ENCODE data around the gene TUBGCP5.
"Not testable (repeated sequence)": the region's sequence is repeated elsewhere in the genome, so short reads cannot be mapped to it uniquely, and the experiment has no call there.

TUBGCP5 gene

DNA sequence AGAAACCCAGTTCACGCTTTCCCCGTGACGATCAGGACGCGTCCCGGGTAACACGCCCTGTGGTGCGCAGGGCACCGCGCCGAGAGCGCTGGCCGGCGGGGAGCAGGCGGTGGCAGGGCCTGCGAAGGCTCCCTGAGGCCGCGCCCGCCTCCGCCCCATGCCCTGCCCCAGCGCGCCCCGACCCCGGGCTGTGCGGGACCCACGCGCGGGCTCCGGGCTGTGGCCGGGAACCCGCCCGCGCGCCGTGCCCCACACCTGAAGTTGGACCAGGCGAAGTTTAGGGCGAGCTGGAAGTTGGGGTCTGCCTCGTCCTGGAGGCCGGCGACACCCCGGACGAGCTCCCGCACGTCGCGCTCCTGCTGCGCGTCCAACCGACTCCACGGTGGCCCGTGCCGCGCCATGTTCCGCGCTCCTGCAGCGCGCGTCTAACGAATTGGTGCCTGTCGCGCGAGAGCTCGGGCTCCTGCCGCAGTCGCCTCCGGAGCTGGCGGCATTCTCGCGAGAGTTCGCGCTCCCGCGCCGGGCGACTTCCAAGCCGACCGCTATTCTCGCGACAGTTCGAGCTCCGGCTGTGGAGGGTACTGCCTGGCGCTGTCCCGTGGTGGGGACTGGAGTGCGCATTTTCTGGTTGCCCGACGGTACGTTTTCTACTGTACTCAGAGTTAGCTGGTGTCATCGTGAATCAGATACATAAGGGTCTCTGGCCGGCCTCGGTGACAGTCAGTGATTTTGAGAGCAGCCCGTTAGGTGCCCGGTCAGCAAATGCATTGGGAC is at the start of gene TUBGCP5:
TUBGCP5 (minus strand) TSS at position 427 of the 774 bp plus-strand sequence; CDS start at position 401, 26 bp downstream.
- Histone ChIP-seq H3K9me3 (ENCODE audit: control insufficient read depth in 1 of 2, low read length in 2 of 2) (no peaks in the 10 kb centered on the region), H3K4me1 (ENCODE audit: control insufficient read depth in 1 of 2, insufficient read depth in 2 of 2, low read length in 2 of 2) (peaks cover 0 to 8% of the 10 kb centered on the region in 2 donors), H3K4me3 (ENCODE audit: low read depth in 1 of 2, low read length in 2 of 2) (peak within 1 kb of the TSS; percentile 84 to 87), H3K27me3 (ENCODE audit: low read depth, low read length) (no peaks in the 10 kb centered on the region), H3K36me3 (ENCODE audit: control insufficient read depth in 1 of 2, insufficient read depth in 2 of 2, low read length in 2 of 2) (peaks cover 4 to 9% of the 10 kb centered on the region in 2 donors), H3K27ac (ENCODE audit: low read length) (peak within 1 kb of the TSS; percentile 20)

DNA sequence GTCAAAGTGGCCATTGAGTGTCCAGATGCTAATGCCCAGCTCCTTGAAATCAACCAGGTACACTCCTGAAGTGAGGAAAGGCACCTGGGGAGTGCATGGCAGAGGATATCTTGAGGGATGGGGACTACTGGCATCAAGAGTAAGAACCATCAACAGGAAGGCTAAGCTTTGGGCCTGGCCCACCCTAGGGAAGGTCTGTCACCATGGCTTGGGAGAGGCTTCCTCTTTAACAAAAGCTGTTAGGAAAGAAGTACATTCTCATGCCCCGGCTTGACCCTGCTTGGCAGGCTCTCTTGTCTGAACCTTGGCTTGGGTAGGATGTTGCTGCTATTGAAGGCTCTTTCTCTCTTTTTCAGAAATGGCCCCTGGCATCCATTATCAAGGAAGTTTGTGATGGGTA is 43.7 kb upstream of the TUBGCP5 start:
- H3K9me3 ChIP-seq (ENCODE audit: control insufficient read depth in 1 of 2, low read length in 2 of 2): no peaks in the 10 kb centered on the region

DNA sequence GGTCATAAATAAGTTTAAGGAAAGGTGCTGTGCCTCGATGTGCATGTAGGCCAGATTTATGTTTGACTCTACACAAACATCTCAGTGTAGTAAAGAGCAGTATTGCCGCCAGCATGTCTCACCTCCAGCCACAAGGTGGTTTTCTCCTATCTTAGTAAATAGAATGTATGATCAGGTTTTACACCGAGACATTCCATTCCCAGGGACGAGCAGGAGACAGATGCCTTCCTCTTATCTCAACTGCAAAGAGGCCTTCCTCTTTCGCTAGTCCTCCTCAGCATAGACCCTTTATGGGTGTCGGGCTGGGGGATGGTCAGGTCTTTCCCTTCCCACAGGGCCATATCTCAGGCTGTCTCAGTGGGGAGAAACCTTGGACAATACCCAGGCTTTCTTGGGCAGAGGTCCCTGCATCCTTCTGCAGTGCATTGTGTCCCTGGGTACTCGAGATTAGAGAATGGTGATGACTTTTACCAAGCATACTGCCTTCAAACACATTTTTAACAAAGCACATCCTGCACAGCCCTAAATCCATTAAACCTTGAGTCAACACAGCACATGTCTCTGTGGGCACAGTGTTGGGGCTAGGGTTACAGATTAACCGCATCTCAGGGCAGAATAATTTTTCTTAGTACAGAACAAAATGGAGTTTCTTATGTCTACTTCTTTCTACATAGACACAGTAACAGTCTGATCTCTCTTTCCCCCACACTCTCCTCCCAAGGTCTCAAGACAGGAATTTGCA is 42.8 kb upstream of the TUBGCP5 start:
- not testable (repeated sequence) for H3K9me3 ChIP-seq (ENCODE audit: control insufficient read depth in 1 of 2, low read length in 2 of 2); H3K27ac ChIP-seq (ENCODE audit: low read length); H3K4me3 ChIP-seq (ENCODE audit: low read depth in 1 of 2, low read length in 2 of 2); H3K27me3 ChIP-seq (ENCODE audit: low read depth, low read length); H3K4me1 ChIP-seq (ENCODE audit: control insufficient read depth in 1 of 2, insufficient read depth in 2 of 2, low read length in 2 of 2); H3K36me3 ChIP-seq (ENCODE audit: control insufficient read depth in 1 of 2, insufficient read depth in 2 of 2, low read length in 2 of 2)

More for the DNA sequence above, 43.7 kb upstream of the TUBGCP5 start:
- H3K36me3 ChIP-seq (ENCODE audit: control insufficient read depth in 1 of 2, insufficient read depth in 2 of 2, low read length in 2 of 2): no peaks in the 10 kb centered on the region
- no peak overlapping the region for H3K27ac ChIP-seq (ENCODE audit: low read length)
- no peak overlapping the region for H3K4me3 ChIP-seq (ENCODE audit: low read depth in 1 of 2, low read length in 2 of 2)
- no peaks in the 10 kb centered on the region for H3K27me3 ChIP-seq (ENCODE audit: low read depth, low read length)
- no peaks in the 10 kb centered on the region for H3K4me1 ChIP-seq (ENCODE audit: control insufficient read depth in 1 of 2, insufficient read depth in 2 of 2, low read length in 2 of 2)

DNA sequence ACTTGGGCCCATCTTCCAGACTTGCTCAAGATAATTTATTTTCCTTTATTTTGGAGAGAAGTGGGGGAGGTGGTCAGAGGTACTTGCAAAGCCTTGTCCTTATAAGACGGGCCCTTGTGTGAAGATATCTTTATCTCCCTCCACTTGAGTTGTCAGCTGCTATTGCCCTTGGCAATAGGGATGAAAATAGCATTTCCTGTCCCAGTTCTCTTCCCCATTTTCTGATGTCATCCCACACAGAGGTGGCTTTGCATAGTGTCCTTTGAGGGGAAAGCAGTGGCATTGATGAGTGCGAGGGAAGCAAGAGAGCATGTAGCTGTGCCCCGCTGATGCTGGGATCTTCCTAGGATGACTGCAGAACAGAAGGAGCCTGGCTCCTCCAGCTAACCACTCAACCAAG is 41.9 kb upstream of the TUBGCP5 start:
- Histone ChIP-seq H3K4me3 (ENCODE audit: low read depth in 1 of 2, low read length in 2 of 2) (no peak overlapping the region), H3K9me3 (ENCODE audit: control insufficient read depth in 1 of 2, low read length in 2 of 2) (no peaks in the 10 kb centered on the region), H3K36me3 (ENCODE audit: control insufficient read depth in 1 of 2, insufficient read depth in 2 of 2, low read length in 2 of 2) (no peaks in the 10 kb centered on the region), H3K4me1 (ENCODE audit: control insufficient read depth in 1 of 2, insufficient read depth in 2 of 2, low read length in 2 of 2) (no peaks in the 10 kb centered on the region), H3K27me3 (ENCODE audit: low read depth, low read length) (no peaks in the 10 kb centered on the region), H3K27ac (ENCODE audit: low read length) (no peak overlapping the region)

DNA sequence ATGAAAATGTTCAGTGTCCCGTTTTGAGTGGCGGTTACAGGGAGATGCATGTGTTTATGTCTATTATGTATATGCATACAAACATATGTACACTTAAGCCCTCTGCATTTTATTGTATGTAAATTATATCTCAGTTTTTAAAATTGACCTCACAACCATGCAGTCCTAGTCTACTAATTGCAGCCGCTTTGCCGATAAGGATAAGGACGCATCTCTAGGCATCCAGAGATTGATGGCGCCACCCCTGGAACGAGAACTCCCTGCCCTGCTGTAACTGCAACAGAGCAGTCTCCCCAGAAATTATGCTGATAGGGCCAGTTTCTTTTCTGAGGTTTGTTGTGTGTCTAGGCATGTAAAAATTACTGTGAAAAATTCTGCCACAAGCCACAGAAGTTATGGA is 40.4 kb upstream of the TUBGCP5 start:
- no peaks in the 10 kb centered on the region for H3K9me3 ChIP-seq (ENCODE audit: control insufficient read depth in 1 of 2, low read length in 2 of 2)
- no peaks in the 10 kb centered on the region for H3K36me3 ChIP-seq (ENCODE audit: control insufficient read depth in 1 of 2, insufficient read depth in 2 of 2, low read length in 2 of 2)
- no peaks in the 10 kb centered on the region for H3K4me1 ChIP-seq (ENCODE audit: control insufficient read depth in 1 of 2, insufficient read depth in 2 of 2, low read length in 2 of 2)
- no peak overlapping the region for H3K27ac ChIP-seq (ENCODE audit: low read length)
- no peak overlapping the region for H3K4me3 ChIP-seq (ENCODE audit: low read depth in 1 of 2, low read length in 2 of 2)
- H3K27me3 ChIP-seq (ENCODE audit: low read depth, low read length): no peaks in the 10 kb centered on the region

DNA sequence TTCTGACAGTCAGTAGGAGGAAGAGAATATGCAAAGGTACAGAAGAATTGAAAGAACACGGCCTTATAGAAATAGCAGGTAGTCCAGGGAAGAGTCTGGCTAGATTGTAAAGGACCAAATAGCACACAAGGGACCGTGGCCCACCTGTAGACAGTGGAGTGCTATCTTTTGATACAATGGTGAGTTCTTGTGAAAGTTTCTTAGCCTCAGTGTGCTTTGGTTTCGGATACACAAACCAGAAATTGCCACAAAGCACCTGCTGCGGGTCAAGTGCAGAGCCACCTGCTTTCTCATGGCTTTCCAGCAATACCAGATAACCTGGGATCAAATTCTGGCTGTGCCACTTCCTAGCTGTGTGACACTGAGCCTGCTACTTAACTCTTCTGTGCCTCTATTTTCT is 36.6 kb upstream of the TUBGCP5 start:
- Histone ChIP-seq H3K9me3 (ENCODE audit: control insufficient read depth in 1 of 2, low read length in 2 of 2) (no peaks in the 10 kb centered on the region), H3K27ac (ENCODE audit: low read length) (no peak overlapping the region), H3K36me3 (ENCODE audit: control insufficient read depth in 1 of 2, insufficient read depth in 2 of 2, low read length in 2 of 2) (no peaks in the 10 kb centered on the region)

DNA sequence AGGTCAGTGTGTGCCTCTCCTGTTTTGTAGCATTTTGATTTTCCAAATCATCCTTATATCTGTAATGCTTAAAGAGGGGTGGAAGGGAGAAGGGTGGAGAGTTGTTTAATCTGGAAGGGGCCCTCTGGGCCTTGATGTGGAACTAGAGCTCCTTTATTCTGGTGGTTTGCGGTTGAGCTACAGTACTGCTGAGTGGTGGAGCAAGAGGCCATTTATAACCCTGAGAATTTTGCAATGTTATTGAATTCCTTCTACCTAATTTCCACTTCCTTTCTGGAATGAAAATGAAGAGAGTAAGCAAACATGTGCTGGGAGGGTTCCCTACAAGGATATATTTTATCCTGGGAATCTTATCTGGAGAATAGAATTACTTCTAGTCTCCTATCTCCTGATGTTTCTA is 35.3 kb upstream of the TUBGCP5 start:
- Histone ChIP-seq H3K27ac (ENCODE audit: low read length) (no peak overlapping the region), H3K9me3 (ENCODE audit: control insufficient read depth in 1 of 2, low read length in 2 of 2) (no peaks in the 10 kb centered on the region), H3K4me1 (ENCODE audit: control insufficient read depth in 1 of 2, insufficient read depth in 2 of 2, low read length in 2 of 2) (no peaks in the 10 kb centered on the region), H3K36me3 (ENCODE audit: control insufficient read depth in 1 of 2, insufficient read depth in 2 of 2, low read length in 2 of 2) (no peaks in the 10 kb centered on the region), H3K27me3 (ENCODE audit: low read depth, low read length) (no peaks in the 10 kb centered on the region), H3K4me3 (ENCODE audit: low read depth in 1 of 2, low read length in 2 of 2) (no peak overlapping the region)

More for the DNA sequence above, 36.6 kb upstream of the TUBGCP5 start:
- no peaks in the 10 kb centered on the region for H3K27me3 ChIP-seq (ENCODE audit: low read depth, low read length)
- no peaks in the 10 kb centered on the region for H3K4me1 ChIP-seq (ENCODE audit: control insufficient read depth in 1 of 2, insufficient read depth in 2 of 2, low read length in 2 of 2)
- H3K4me3 ChIP-seq (ENCODE audit: low read depth in 1 of 2, low read length in 2 of 2): no peak overlapping the region

DNA sequence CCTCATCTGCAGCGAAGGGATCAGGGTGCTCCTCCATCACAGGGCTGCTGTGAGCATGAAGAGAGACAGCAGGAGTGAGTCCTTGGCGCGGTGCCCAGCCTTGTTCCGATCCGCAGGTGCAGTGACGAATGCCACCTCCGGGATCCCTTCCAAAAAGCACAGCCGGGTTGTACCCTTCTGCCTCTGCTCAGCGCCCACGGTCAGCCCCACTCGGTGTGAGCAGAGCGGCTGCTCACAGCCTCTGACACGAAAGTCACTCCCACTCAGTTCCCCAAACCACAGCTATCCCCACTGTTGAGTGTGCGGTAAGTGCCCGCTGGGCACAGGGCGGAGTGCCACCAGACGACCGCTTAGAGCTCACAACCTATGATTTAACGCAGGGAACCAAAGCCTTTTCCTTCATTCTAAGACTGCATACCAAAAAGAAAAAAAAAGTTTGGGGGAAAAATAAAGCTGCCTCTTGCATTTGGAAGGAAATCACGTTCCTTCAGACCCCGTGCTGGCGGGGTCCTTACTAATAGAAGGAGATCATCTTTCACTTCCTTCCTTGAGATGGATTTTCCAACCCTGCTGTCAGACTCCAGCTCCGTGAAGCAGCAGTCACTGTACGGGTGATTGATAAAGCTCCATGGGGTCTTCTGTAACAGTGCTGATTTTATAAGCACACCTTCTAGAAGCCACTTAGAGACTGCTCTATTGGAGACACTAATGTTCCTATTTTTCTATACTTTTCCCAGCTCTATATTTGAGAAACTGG is 34.7 kb upstream of the TUBGCP5 start:
- H3K4me3 ChIP-seq (ENCODE audit: low read depth in 1 of 2, low read length in 2 of 2): no peak overlapping the region
- no peak overlapping the region for H3K27ac ChIP-seq (ENCODE audit: low read length)

DNA sequence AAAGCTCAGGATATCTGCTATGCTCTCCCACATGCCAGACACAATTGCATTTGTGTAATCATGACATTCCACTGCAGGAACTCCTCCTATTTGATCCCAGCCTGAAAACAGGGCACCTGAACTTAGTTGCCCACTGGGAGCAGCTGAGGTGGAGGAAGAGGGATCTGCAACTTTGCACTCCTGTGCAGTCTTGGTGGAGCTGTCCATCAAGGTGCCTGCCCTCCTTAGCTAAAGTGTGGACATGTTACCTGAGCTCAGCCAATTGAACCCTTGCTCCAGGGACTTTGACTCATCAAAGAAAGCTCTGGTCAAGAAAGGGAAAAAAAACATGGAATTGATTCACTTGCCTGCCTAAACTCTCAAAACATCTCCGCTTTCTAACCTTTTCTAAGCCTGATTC is 33.3 kb upstream of the TUBGCP5 start:
- H3K27ac ChIP-seq (ENCODE audit: low read length): no peak overlapping the region
- no peaks in the 10 kb centered on the region for H3K4me1 ChIP-seq (ENCODE audit: control insufficient read depth in 1 of 2, insufficient read depth in 2 of 2, low read length in 2 of 2)
- no peaks in the 10 kb centered on the region for H3K27me3 ChIP-seq (ENCODE audit: low read depth, low read length)
- no peaks in the 10 kb centered on the region for H3K9me3 ChIP-seq (ENCODE audit: control insufficient read depth in 1 of 2, low read length in 2 of 2)
- no peaks in the 10 kb centered on the region for H3K36me3 ChIP-seq (ENCODE audit: control insufficient read depth in 1 of 2, insufficient read depth in 2 of 2, low read length in 2 of 2)
- no peak overlapping the region for H3K4me3 ChIP-seq (ENCODE audit: low read depth in 1 of 2, low read length in 2 of 2)

More for the DNA sequence above, 34.7 kb upstream of the TUBGCP5 start:
- Histone ChIP-seq H3K4me1 (ENCODE audit: control insufficient read depth in 1 of 2, insufficient read depth in 2 of 2, low read length in 2 of 2) (no peaks in the 10 kb centered on the region), H3K9me3 (ENCODE audit: control insufficient read depth in 1 of 2, low read length in 2 of 2) (no peaks in the 10 kb centered on the region), H3K27me3 (ENCODE audit: low read depth, low read length) (no peaks in the 10 kb centered on the region), H3K36me3 (ENCODE audit: control insufficient read depth in 1 of 2, insufficient read depth in 2 of 2, low read length in 2 of 2) (no peaks in the 10 kb centered on the region)

DNA sequence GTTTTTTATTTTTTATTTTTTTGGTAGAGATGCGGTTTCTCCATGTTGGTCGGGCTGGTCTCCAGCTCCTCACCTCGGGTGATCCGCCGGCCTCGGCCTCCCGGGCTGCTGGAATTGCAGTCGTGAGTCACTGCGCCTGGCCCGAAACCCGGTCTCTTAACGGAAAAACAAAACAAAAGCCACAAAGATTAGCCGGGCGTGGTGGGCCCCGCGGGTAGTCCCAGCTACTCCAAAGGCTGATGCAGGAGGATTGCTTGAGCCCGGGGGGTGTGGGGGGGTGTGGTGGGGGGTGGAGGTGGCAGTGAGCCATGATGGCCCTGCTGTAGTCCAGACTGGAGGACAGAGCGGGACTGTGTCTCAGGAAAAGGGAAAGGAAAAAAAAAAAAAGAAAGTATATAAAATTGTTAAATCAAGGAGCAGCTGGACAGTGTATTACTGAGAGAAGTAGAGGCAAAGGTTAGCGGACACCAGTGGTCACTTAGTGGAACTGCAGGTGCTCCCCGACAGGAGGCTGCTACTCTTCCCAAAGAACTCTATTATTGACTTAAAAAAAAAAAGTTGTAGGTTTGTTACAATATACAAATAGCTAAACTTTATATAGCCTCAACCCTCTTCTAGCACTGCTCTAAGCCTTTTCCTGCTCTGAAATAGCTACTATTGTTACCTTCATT is 30.3 kb upstream of the TUBGCP5 start:
- no peaks in the 10 kb centered on the region for H3K9me3 ChIP-seq (ENCODE audit: control insufficient read depth in 1 of 2, low read length in 2 of 2)
- H3K27ac ChIP-seq (ENCODE audit: low read length): no peak overlapping the region
- no peak overlapping the region for H3K4me3 ChIP-seq (ENCODE audit: low read depth in 1 of 2, low read length in 2 of 2)
- H3K4me1 ChIP-seq (ENCODE audit: control insufficient read depth in 1 of 2, insufficient read depth in 2 of 2, low read length in 2 of 2): no peaks in the 10 kb centered on the region
- H3K36me3 ChIP-seq (ENCODE audit: control insufficient read depth in 1 of 2, insufficient read depth in 2 of 2, low read length in 2 of 2): no peaks in the 10 kb centered on the region
- H3K27me3 ChIP-seq (ENCODE audit: low read depth, low read length): no peaks in the 10 kb centered on the region

DNA sequence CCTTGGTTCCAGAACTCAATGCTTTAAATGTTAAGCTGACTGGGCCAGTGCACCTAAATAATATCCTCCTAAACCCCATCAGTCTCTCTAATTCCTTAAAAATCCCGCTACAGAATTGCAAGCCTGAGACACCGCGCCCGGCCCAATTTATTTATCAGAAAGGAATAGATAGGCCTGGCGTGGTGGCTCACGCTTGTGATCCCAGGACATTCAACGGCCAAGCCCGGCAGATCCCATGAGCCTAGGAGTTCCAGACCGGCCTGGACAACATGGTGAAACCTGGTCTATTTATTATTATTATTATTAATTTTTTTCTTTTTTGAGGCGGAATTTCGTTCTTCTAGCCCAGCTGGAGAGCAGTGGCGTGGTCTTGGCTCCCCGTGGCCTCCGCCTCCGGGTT is 28.0 kb upstream of the TUBGCP5 start:
- Histone ChIP-seq H3K9me3 (ENCODE audit: control insufficient read depth in 1 of 2, low read length in 2 of 2) (peaks cover 0 to 3% of the 10 kb centered on the region in 2 donors), H3K36me3 (ENCODE audit: control insufficient read depth in 1 of 2, insufficient read depth in 2 of 2, low read length in 2 of 2) (no peaks in the 10 kb centered on the region), H3K4me3 (ENCODE audit: low read depth in 1 of 2, low read length in 2 of 2) (no peak overlapping the region), H3K27me3 (ENCODE audit: low read depth, low read length) (no peaks in the 10 kb centered on the region), H3K4me1 (ENCODE audit: control insufficient read depth in 1 of 2, insufficient read depth in 2 of 2, low read length in 2 of 2) (no peaks in the 10 kb centered on the region), H3K27ac (ENCODE audit: low read length) (no peak overlapping the region)

Measured in muscle layer of duodenum (tissue), 2 donors.